ENCODE data around the gene ANKRD13C.

Gene ANKRD13C

DNA sequence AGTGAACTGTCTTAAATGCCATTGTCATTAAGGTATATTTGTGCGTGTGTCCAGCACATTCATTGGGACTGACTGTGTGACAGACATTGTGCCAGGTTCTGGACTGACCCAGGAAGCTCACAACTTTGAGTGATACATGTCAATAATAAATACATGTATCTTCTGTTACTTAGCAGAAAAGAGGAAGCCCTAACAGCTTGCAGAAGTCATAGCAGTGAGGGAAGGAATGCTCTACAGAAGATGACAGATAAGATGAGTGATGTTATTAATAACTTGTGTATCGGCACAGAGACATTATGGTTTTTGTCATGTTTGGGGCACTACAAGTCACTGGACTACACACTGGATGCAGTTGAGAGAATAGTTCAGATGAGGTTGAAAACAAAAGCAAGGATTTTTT is 134.5 kb downstream of the ANKRD13C start:
- H2BK120ac ChIP-seq (ENCODE audit: low read depth, low read length), result no peak overlapping the region
- DNase-seq (ENCODE audit: low spot score), result no peak
- H2BK12ac ChIP-seq (ENCODE audit: low read length), result no peak overlapping the region
- H3K14ac ChIP-seq (ENCODE audit: low read length), result no peak overlapping the region
- no peak overlapping the region for H3K18ac ChIP-seq (ENCODE audit: low read length)
- no peak overlapping the region for H3K27ac ChIP-seq (replicated peaks; ENCODE audit: low read length)
- no peak overlapping the region for H3K4me2 ChIP-seq (ENCODE audit: insufficient read depth, low read length, poor library complexity, severe bottlenecking)
- H3K4ac ChIP-seq (ENCODE audit: low read length), result no peak overlapping the region
- no peak overlapping the region for H2BK5ac ChIP-seq (ENCODE audit: low read length)
- no peak overlapping the region for H4K8ac ChIP-seq (ENCODE audit: low read depth, low read length)
- H3K4me1 ChIP-seq (ENCODE audit: control insufficient read depth in 2 of 2, insufficient read depth in 1 of 2, low read depth in 1 of 2, low read length in 2 of 2), result peaks cover 0 to 17% of the 10 kb centered on the region in 2 donors
- no peaks in the 10 kb centered on the region for H3K79me1 ChIP-seq (ENCODE audit: low read depth, low read length)
- no CpG with 5 or more reads among the region's 2 CpGs for WGBS, 2 donors (ENCODE audit: extremely low coverage in 2 of 2, insufficient read length in 2 of 2, insufficient replicate concordance in 1 of 2)
- H2AFZ ChIP-seq (ENCODE audit: low read length), result no peak overlapping the region
- no peak overlapping the region for H3K9ac ChIP-seq (ENCODE audit: low read depth, low read length, poor library complexity)
- no peaks in the 10 kb centered on the region for H3K9me3 ChIP-seq (replicated peaks in 1 of 2; ENCODE audit: control insufficient read depth in 2 of 2, insufficient read depth in 1 of 2, low read depth in 1 of 2, low read length in 2 of 2)
- no peak overlapping the region for H4K91ac ChIP-seq (ENCODE audit: low read depth, low read length, poor library complexity)
- no peak overlapping the region for H3K4me3 ChIP-seq (ENCODE audit: low read length in 2 of 2)
- H3K27me3 ChIP-seq (ENCODE audit: control insufficient read depth in 3 of 3, insufficient read depth in 3 of 3, low read depth in 1 of 3, low read length in 3 of 3), result no peaks in the 10 kb centered on the region
- H2AK5ac ChIP-seq (ENCODE audit: low read depth, low read length), result no peak overlapping the region
- no peak overlapping the region for H3K23ac ChIP-seq (ENCODE audit: low read depth, low read length, poor library complexity)
- no peak overlapping the region for H2BK15ac ChIP-seq (ENCODE audit: low read length)
- peaks cover 4 to 58% of the 10 kb centered on the region in 2 donors for H3K36me3 ChIP-seq (replicated peaks in 1 of 2; ENCODE audit: control insufficient read depth in 2 of 2, insufficient read depth in 2 of 2, low read length in 2 of 2)

DNA sequence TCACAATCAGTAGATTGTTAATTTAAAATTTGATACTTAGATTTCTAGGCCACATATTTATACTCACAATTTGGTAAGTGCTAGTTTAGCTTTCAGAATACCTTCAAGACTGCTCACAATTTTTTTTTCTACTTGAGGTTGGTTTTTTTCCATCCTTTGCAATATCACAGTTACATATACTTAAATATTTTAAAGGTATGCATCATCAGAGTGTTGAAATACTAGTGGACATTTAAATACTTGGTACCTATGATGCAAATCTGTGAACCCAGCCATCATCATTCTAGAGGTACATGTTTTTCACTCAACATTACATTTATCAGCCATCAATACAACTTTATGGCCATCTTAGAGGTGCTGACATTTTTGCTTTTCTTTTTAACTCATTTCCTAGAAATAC is 143.0 kb downstream of the ANKRD13C start:
- Histone ChIP-seq H3K79me1 (ENCODE audit: low read depth, low read length) (peaks cover 8% of the 10 kb centered on the region), H3K4ac (ENCODE audit: low read length) (no peak overlapping the region), H3K4me1 (ENCODE audit: control insufficient read depth in 2 of 2, insufficient read depth in 1 of 2, low read depth in 1 of 2, low read length in 2 of 2) (peaks cover under 1 to 3% of the 10 kb centered on the region in 2 donors), H3K9ac (ENCODE audit: low read depth, low read length, poor library complexity) (no peak overlapping the region), H2BK120ac (ENCODE audit: low read depth, low read length) (no peak overlapping the region), H3K4me3 (ENCODE audit: low read length in 2 of 2) (no peak overlapping the region), H3K18ac (ENCODE audit: low read length) (no peak overlapping the region), H2BK15ac (ENCODE audit: low read length) (no peak overlapping the region), H3K27ac (replicated peaks; ENCODE audit: low read length) (no peak overlapping the region), H2BK5ac (ENCODE audit: low read length) (no peak overlapping the region), H2AFZ (ENCODE audit: low read length) (no peak overlapping the region), H3K9me3 (replicated peaks in 1 of 2; ENCODE audit: control insufficient read depth in 2 of 2, insufficient read depth in 1 of 2, low read depth in 1 of 2, low read length in 2 of 2) (no peaks in the 10 kb centered on the region), H2BK12ac (ENCODE audit: low read length) (no peak overlapping the region), H3K27me3 (ENCODE audit: control insufficient read depth in 3 of 3, insufficient read depth in 3 of 3, low read depth in 1 of 3, low read length in 3 of 3) (no peaks in the 10 kb centered on the region), H3K14ac (ENCODE audit: low read length) (no peak overlapping the region), H3K23ac (ENCODE audit: low read depth, low read length, poor library complexity) (no peak overlapping the region), H3K4me2 (ENCODE audit: insufficient read depth, low read length, poor library complexity, severe bottlenecking) (no peak overlapping the region), H2AK5ac (ENCODE audit: low read depth, low read length) (no peak overlapping the region), H3K36me3 (replicated peaks in 1 of 2; ENCODE audit: control insufficient read depth in 2 of 2, insufficient read depth in 2 of 2, low read length in 2 of 2) (peaks cover 8 to 67% of the 10 kb centered on the region in 2 donors), H4K8ac (ENCODE audit: low read depth, low read length) (no peak overlapping the region), H4K91ac (ENCODE audit: low read depth, low read length, poor library complexity) (no peak overlapping the region)
- DNase-seq (ENCODE audit: low spot score), result no peak

DNA sequence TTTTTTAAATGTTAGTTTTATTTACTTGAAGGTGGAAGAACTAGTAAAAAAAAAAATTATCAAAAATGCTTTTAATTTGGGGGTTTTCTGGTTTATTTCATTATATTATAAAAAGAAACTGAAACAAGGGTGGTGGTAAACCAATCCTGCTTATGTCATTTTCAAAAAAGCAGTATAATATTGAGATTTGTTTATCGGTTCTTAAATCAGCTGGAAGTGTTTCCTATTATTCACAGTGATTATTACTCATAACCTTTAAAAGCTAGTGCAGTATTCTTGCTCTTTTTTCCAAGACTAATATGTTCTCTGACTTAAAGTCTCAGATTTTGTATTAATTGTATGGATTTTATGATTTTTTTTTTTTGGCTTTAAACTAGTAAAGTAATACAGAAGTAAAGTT is 143.7 kb downstream of the ANKRD13C start:
- H3K4ac ChIP-seq (ENCODE audit: low read length), result no peak overlapping the region
- H4K91ac ChIP-seq (ENCODE audit: low read depth, low read length, poor library complexity), result no peak overlapping the region
- H3K23ac ChIP-seq (ENCODE audit: low read depth, low read length, poor library complexity), result no peak overlapping the region
- no peak overlapping the region for H2BK15ac ChIP-seq (ENCODE audit: low read length)
- no peak overlapping the region for H4K8ac ChIP-seq (ENCODE audit: low read depth, low read length)
- H3K14ac ChIP-seq (ENCODE audit: low read length), result no peak overlapping the region
- no peak overlapping the region for H2BK12ac ChIP-seq (ENCODE audit: low read length)
- peaks cover 8% of the 10 kb centered on the region for H3K79me1 ChIP-seq (ENCODE audit: low read depth, low read length)
- no peak overlapping the region for H2AK5ac ChIP-seq (ENCODE audit: low read depth, low read length)
- H3K27ac ChIP-seq (replicated peaks; ENCODE audit: low read length), result no peak overlapping the region
- WGBS, 2 donors (ENCODE audit: extremely low coverage in 2 of 2, insufficient read length in 2 of 2, insufficient replicate concordance in 1 of 2), result no CpG with 5 or more reads among the region's 1 CpG
- H3K4me1 ChIP-seq (ENCODE audit: control insufficient read depth in 2 of 2, insufficient read depth in 1 of 2, low read depth in 1 of 2, low read length in 2 of 2), result peaks cover 2 to 3% of the 10 kb centered on the region in 2 donors
- peaks cover 8 to 60% of the 10 kb centered on the region in 2 donors for H3K36me3 ChIP-seq (replicated peaks in 1 of 2; ENCODE audit: control insufficient read depth in 2 of 2, insufficient read depth in 2 of 2, low read length in 2 of 2)
- no peak overlapping the region for H3K18ac ChIP-seq (ENCODE audit: low read length)
- H2BK5ac ChIP-seq (ENCODE audit: low read length), result no peak overlapping the region
- no peak overlapping the region for H2AFZ ChIP-seq (ENCODE audit: low read length)
- H3K4me3 ChIP-seq (ENCODE audit: low read length in 2 of 2), result no peak overlapping the region
- H3K4me2 ChIP-seq (ENCODE audit: insufficient read depth, low read length, poor library complexity, severe bottlenecking), result no peak overlapping the region
- H3K9me3 ChIP-seq (replicated peaks in 1 of 2; ENCODE audit: control insufficient read depth in 2 of 2, insufficient read depth in 1 of 2, low read depth in 1 of 2, low read length in 2 of 2), result no peaks in the 10 kb centered on the region
- no peak for DNase-seq (ENCODE audit: low spot score)
- no peak overlapping the region for H2BK120ac ChIP-seq (ENCODE audit: low read depth, low read length)
- no peaks in the 10 kb centered on the region for H3K27me3 ChIP-seq (ENCODE audit: control insufficient read depth in 3 of 3, insufficient read depth in 3 of 3, low read depth in 1 of 3, low read length in 3 of 3)
- no peak overlapping the region for H3K9ac ChIP-seq (ENCODE audit: low read depth, low read length, poor library complexity)

All from neuronal stem cell (in vitro differentiated cells).